NT2/D1 (cell line): Measurements from ENCODE around the gene CPT2.

Source experiments
- DNase-seq: peaks from one replicate; pipeline ENCODE4 v3.0.0-alpha.2; 2011; ENCODE audit warnings: low read depth, low spot score
- H3K27me3 ChIP-seq: 2 replicates; pipeline ENCODE4 v1.6.0; 2011; ENCODE audit warnings: mild to moderate bottlenecking; ENCODE audit not compliant: insufficient read length, insufficient read depth
- H3K36me3 ChIP-seq: 2 replicates; pipeline ENCODE4 v1.6.1; 2011; ENCODE audit warnings: mild to moderate bottlenecking, low read length, mixed read lengths; ENCODE audit not compliant: insufficient read depth, insufficient read length
- H3K4me1 ChIP-seq: 2 replicates; pipeline ENCODE4 v1.5.1; 2011; ENCODE audit not compliant: insufficient read depth, insufficient read length
- H3K4me3 ChIP-seq: 2 replicates; pipeline ENCODE4 v1.5.1; 2011; ENCODE audit warnings: low read depth; ENCODE audit not compliant: insufficient read length
- H3K9ac ChIP-seq: 2 replicates; pipeline ENCODE4 v1.6.0; 2011; ENCODE audit warnings: low read depth; ENCODE audit not compliant: insufficient read length
- H3K9me3 ChIP-seq: 2 replicates; pipeline ENCODE4 v1.5.1; 2011; ENCODE audit warnings: mild to moderate bottlenecking, low read length; ENCODE audit not compliant: insufficient read depth
- SUZ12 ChIP-seq: IDR thresholded peaks from 2 replicates; pipeline ENCODE4 v1.6.1; 2011; ENCODE audit not compliant: insufficient read length, insufficient read depth; ENCODE audit errors: extremely low read depth
- YY1 ChIP-seq: IDR thresholded peaks from 2 replicates; pipeline ENCODE4 v1.6.1; 2011; ENCODE audit not compliant: insufficient read length, insufficient read depth
- ZNF274 ChIP-seq: IDR thresholded peaks from 2 replicates; pipeline ENCODE4 v1.6.1; 2011; ENCODE audit warnings: mild to moderate bottlenecking, low read depth, low read length

CPT2 gene

GRCh38 chr1:53206735-53207379 is 10.2 kb downstream of the CPT2 start:
- TF ChIP-seq ZNF274 = no peak
- no peak for TF ChIP-seq SUZ12
- no peak for TF ChIP-seq YY1
- no peak overlapping the region for H3K4me3 ChIP-seq
- no peak for DNase-seq
- peaks cover 41% of the 10 kb centered on the region for H3K9me3 ChIP-seq
- H3K9ac ChIP-seq = no peak overlapping the region
- peaks cover 91% of the 10 kb centered on the region for H3K36me3 ChIP-seq
- no peaks in the 10 kb centered on the region for H3K4me1 ChIP-seq
- no peaks in the 10 kb centered on the region for H3K27me3 ChIP-seq

- no peak for TF ChIP-seq SUZ12
- no peak for TF ChIP-seq YY1
- TF ChIP-seq ZNF274 = no peak
- H3K4me3 ChIP-seq = no peak overlapping the region
- no peaks in the 10 kb centered on the region for H3K4me1 ChIP-seq
- no peak overlapping the region for H3K9ac ChIP-seq
- H3K27me3 ChIP-seq = no peaks in the 10 kb centered on the region
- DNase-seq = no peak
- peaks cover 89% of the 10 kb centered on the region for H3K36me3 ChIP-seq
- peaks cover 41% of the 10 kb centered on the region for H3K9me3 ChIP-seq
Observed at GRCh38 chr1:53207726-53208125, 11.1 kb downstream of the CPT2 start.

GRCh38 chr1:53210352-53210751 is 13.7 kb downstream of the CPT2 start:
- TF ChIP-seq SUZ12 (no peak), YY1 (no peak), ZNF274 (no peak)
- Histone ChIP-seq H3K36me3 (peaks cover 88% of the 10 kb centered on the region), H3K4me3 (no peak overlapping the region), H3K9me3 (peaks cover 29% of the 10 kb centered on the region), H3K27me3 (no peaks in the 10 kb centered on the region), H3K9ac (no peak overlapping the region), H3K4me1 (no peaks in the 10 kb centered on the region)
- DNase-seq = no peak

GRCh38 chr1:53210954-53211353 is 14.3 kb downstream of the CPT2 start:
- Histone ChIP-seq H3K9me3 (peaks cover 23% of the 10 kb centered on the region), H3K9ac (no peak overlapping the region), H3K4me1 (no peaks in the 10 kb centered on the region), H3K36me3 (peaks cover 90% of the 10 kb centered on the region), H3K4me3 (no peak overlapping the region), H3K27me3 (no peaks in the 10 kb centered on the region)
- TF ChIP-seq SUZ12 = no peak
- no peak for TF ChIP-seq ZNF274
- TF ChIP-seq YY1 = no peak
- no peak for DNase-seq

- H3K36me3 ChIP-seq = peaks cover 90% of the 10 kb centered on the region
- no peak overlapping the region for H3K9ac ChIP-seq
- TF ChIP-seq SUZ12 = no peak
- TF ChIP-seq YY1 = no peak
- TF ChIP-seq ZNF274 = no peak
- H3K4me1 ChIP-seq = no peaks in the 10 kb centered on the region
- no peaks in the 10 kb centered on the region for H3K9me3 ChIP-seq
- DNase-seq = no peak
- H3K4me3 ChIP-seq = no peak overlapping the region
- no peaks in the 10 kb centered on the region for H3K27me3 ChIP-seq
Observed at GRCh38 chr1:53214376-53214940, 17.8 kb downstream of the CPT2 start.

- Histone ChIP-seq H3K4me1 (no peaks in the 10 kb centered on the region), H3K9me3 (no peaks in the 10 kb centered on the region; the same call in 1 of the 2 replicates), H3K9ac (no peak overlapping the region), H3K36me3 (peaks cover 55% of the 10 kb centered on the region), H3K27me3 (no peaks in the 10 kb centered on the region), H3K4me3 (no peak overlapping the region)
- DNase-seq = no peak
- TF ChIP-seq SUZ12 (no peak), YY1 (no peak), ZNF274 (no peak)
Observed at GRCh38 chr1:53218201-53218600, 21.6 kb downstream of the CPT2 start.

- H3K36me3 ChIP-seq = peaks cover 42% of the 10 kb centered on the region
- no peaks in the 10 kb centered on the region; the same call in 1 of the 2 replicates for H3K9me3 ChIP-seq
- no peak for DNase-seq
- no peaks in the 10 kb centered on the region for H3K4me1 ChIP-seq
- H3K4me3 ChIP-seq = peak overlapping the region; percentile 98
- peak overlapping the region; percentile 100 for H3K9ac ChIP-seq
- TF ChIP-seq ZNF274 (no peak), YY1 (no peak), SUZ12 (no peak)
- H3K27me3 ChIP-seq = no peaks in the 10 kb centered on the region
Observed at GRCh38 chr1:53219711-53220110, 23.1 kb downstream of the CPT2 start.
